Left hindlimb (tissue), 1 donor: ENCODE measurements around the gene PZP.
"Not testable (repeated sequence)": the region's sequence is repeated elsewhere in the genome, so short reads cannot be mapped to it uniquely, and the experiment has no call there.

ENCODE experiments used
- DNase-seq: peaks from one replicate; pipeline ENCODE4 v3.0.0-alpha.2; 2018

The PZP gene

GRCh38 chr12:9179781-9180180 lies 28.4 kb downstream of the PZP start:
- no peak for DNase-seq

- no peak for DNase-seq
Observed at GRCh38 chr12:9169979-9170634, 38.1 kb downstream of the PZP start.

DNA sequence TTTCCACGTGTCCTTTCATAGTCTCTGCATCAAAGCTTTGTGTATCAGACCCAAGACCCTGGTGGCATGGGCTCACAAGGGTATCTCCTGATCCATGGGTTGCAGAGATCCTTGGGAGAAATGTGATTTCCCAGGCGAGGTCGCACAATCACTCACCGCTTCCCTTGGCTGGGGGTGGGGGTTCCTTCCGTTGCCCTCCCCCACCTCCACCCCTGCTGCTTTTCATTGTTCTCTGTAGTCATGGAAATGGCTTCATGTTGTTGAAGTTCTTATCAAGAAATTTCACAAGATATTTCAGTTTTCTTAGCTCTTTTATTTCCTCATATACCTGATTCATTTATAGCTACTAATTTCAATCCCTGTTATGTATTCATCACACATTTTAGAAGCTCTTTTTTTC lies 40.9 kb downstream of the PZP start:
- not testable (repeated sequence) for DNase-seq

- no peak for DNase-seq
Observed at GRCh38 chr12:9163392-9163791, 44.8 kb downstream of the PZP start.

GRCh38 chr12:9156119-9156518 lies 52.1 kb downstream of the PZP start:
- DNase-seq, result no peak

- DNase-seq, result no peak
Observed at GRCh38 chr12:9149372-9149771, 58.8 kb downstream of the PZP start.

- no peak for DNase-seq
Observed at GRCh38 chr12:9148926-9149325, 59.3 kb downstream of the PZP start.

GRCh38 chr12:9147461-9147860 lies 60.7 kb downstream of the PZP start:
- no peak for DNase-seq

DNA sequence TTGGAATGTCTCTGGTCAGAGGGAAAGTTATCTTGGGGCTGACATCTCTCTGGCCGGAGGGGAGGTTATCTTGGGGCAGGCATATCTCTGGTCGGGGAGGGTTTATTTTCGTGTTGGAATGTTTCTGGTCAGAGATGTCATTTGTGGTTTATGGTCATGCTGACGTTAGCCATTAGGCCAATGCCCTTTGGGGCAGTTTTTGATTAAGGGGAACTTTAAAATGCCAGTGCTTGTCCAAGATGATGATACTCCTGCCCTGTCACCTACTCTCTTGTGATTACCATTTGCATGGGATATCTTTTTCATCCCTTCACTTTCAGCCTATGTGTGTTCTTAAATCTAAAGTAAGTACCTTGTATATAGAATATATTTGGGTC lies 63.5 kb downstream of the PZP start:
- DNase-seq, result no peak

GRCh38 chr12:9143929-9144729 lies 64.1 kb downstream of the PZP start:
- DNase-seq, result no peak

DNA sequence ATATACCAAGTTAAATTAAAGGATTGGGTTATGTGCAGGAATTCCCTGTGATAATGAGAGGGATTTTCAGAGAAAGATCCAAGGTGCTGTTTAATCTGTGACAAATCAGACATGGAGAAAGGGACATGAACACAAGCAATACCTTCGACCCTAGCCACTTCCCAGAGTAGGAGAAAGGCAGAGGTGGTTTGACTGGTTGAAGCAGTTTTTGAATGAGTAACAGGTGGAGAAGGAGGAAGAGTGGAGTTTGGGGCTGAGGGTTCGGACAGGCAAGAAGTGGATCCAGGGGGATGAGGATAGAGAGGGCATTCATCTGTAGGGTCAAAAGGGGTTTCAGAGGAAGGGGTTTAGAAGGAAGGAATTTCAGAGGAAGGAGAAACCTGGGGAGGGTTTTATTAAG lies 65.1 kb downstream of the PZP start:
- DNase-seq, result no peak

- not testable (repeated sequence) for DNase-seq
Observed at GRCh38 chr12:9139588-9140290, 68.5 kb downstream of the PZP start.

DNA sequence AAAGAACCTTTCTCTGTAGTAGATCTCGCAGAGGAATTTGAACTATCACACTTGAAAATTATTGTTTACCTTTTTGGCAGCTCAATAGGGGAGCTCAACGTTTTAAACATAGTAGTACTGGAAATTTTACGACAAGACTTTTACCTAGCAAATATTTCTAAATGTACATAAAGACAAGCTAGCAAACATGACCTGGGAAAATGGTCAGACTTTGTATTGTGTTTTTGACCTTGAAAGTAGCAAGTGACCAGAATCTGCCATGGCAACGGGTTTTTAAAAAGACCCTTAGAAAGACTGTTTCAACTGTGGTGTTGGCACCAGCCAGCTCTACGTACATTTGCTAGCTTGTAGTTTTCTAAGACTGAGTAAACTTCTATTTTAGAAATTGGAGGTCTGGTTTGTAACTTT lies 72.3 kb downstream of the PZP start:
- no peak for DNase-seq

GRCh38 chr12:9134981-9135628 lies 73.1 kb downstream of the PZP start:
- no peak for DNase-seq

DNA sequence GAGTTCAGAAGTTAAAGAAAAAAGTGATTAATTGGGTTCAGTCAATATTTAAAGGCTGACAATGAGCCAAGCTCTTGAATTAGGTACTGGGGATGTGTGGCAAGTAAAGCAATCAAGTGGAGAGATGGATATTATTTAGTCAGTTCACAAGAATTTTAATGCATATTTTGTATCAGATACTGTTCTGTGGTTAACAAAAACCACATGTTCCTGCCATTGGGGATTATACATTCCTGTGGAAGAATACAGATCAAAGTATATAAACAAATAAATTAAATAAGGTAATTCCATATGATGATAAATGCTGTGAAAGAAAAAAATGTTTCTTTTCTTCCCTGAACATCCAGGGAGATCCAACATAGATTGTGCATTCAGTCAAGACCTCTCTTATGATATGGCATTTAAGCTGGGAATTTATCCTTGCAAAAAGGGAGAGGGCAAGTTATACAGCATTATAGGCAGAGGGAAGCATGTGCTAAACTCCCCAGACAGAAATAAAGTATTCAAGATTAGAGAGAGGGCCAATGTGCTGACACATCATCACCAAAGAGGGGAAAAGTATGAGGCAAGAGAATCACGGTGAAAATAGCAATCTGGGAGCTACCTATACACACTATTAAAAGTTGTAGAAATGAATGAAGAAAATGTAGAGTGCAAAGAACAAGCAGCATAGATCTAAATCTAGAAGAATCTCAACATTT lies 74.8 kb downstream of the PZP start:
- no peak for DNase-seq

DNA sequence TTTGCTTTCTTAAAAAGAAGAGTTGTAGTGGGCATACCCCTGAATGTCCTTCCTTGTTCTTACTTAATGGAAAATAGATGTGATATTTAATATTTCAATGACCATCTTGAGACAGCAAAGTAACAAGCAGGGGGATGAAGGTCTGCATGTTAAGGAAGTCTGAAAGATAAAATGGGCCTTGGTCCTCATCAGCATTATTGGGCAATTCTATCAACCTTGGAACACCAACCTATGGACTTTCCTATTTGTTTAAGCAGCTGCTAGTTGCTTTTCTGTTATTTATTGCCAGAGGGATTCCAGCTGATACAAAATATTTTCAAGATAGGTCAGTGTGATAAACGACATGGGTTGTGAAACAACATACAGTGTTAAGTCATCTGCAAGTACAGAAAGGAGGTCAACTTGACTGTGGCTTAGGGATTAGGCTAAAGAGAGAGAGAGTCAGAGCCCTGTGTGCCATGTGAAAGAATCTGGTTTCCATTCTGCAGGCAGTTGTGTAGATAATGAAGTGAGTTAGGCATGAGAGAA lies 76.1 kb downstream of the PZP start:
- no peak for DNase-seq

GRCh38 chr12:9130244-9130643 lies 78.0 kb downstream of the PZP start:
- DNase-seq, result no peak

DNA sequence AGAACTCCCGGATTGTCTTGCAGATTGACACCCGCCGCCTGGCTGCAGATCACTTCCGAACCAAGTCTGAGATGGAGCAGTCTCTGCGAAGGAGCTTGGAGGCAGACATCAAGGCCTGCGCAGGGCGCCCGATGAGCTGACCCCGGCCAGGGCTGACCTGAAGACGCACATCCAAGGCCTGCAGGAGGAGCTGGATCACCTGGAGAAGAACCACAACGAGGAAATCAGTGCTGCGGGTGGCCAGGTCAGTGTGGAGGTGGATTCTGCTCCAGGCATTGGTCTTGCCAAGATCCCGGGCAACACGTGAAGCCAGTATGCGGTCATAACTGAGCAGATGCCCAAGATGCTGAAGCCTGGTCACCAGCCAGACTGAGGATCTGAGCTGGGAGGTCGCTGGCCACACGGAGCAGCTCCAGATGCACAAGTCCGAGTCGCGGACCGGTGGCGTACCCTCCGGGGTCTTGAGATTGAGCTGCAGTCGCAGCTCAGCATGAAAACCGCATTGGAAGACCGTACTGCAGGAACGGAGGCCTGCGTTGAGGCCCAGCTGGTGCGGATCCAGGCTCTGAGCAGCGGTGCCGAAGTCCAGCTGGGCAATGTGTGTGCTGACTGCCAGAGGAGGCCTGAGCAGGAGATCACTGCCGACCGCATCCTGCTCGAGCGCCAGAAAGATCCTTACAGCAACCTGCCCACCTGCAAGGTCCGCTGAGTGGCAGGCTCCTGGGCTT lies 80.1 kb downstream of the PZP start:
- no peak for DNase-seq

DNA sequence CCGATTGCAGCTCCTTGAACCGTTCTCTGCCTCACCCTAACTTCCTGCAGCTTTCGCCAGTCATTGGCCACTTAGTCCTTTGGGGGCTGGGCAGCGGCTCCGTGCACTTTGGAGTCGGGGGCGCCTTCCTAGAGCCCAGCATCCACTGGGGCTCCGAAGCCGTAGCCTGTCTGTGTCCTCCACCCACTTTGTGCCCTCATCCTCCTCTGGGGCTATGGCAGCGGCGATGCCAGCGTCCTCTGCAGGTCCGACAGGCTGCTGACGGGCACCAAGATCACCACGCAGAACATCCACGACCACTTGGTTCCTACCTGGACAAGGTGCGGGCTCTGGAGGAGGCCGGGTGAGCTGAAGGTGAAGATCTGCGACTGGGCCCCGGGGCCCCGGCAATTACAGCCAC lies 80.7 kb downstream of the PZP start:
- DNase-seq, result no peak

DNA sequence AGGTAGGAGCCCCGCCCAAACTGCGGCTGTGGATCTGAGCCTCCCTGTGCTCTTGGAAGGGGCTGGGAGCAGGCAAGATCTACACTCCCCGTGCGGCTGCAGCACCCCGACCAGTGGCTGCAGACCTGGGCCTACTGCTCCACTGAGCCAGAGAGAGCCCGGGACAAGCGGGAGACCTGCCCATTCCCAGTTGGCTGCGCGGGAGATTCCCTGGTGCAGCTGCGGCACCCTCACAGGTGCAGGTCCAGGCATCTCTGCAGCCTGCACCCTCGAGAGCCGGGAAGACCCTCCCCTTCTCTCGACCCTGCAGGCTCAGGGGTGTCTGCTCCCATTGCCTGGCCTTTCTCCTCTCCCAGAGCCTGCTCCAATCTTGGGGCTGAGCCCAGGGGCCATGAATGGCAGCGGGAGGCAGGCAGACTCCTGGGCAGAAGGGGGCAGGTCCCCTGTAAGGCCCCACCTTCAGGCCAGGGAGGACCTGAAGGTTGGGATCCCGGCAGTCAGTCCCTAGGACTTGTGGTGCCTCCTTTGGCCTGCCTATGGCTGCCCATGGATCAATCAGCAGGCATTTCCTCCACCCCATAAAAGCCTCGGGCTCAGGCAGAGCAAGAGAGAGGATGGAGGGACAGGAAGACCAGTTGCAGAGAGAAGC lies 83.7 kb downstream of the PZP start:
- no peak for DNase-seq

GRCh38 chr12:9123781-9124382 lies 84.3 kb downstream of the PZP start:
- no peak for DNase-seq
